ENCODE data around the gene DDIT4. TPM values are rescaled to one million over a fixed set of nuclear protein-coding genes. Genes with fewer than 3 reads are reported as not detected.
A peak's percentile ranks its signal among the peaks of the same experiment; 100 is the strongest.
"Not testable (repeated sequence)": the region's sequence is repeated elsewhere in the genome, so short reads cannot be mapped to it uniquely, and the experiment has no call there.

The DDIT4 gene
- total RNA-seq, 1 donor from 2014 or later: 68.6 TPM

- H3K4me3 Mint-ChIP-seq: no peak overlapping the region
- no peaks in the 10 kb centered on the region for H3K36me3 Mint-ChIP-seq (ENCODE audit: low read depth)
- H3K9me3 Mint-ChIP-seq: no peaks in the 10 kb centered on the region
- H3K27ac Mint-ChIP-seq (ENCODE audit: unreplicated experiment): no peak overlapping the region
- H3K4me1 Mint-ChIP-seq: peaks cover 8% of the 10 kb centered on the region
- DNase-seq (ENCODE audit: low read depth, low spot score): no peak
- TF ChIP-seq CTCF (conservative IDR thresholded peaks at IDR 0.05): no peak
- no peaks in the 10 kb centered on the region for H3K27me3 Mint-ChIP-seq (ENCODE audit: low read depth)
Observed at GRCh38 chr10:72291019-72291532, 17.4 kb downstream of the DDIT4 start.

- H3K36me3 Mint-ChIP-seq (ENCODE audit: low read depth): no peaks in the 10 kb centered on the region
- H3K27ac Mint-ChIP-seq (ENCODE audit: unreplicated experiment): peak overlapping the region; percentile 85
- H3K9me3 Mint-ChIP-seq: no peaks in the 10 kb centered on the region
- H3K4me1 Mint-ChIP-seq: peaks cover 7% of the 10 kb centered on the region
- no peak overlapping the region for H3K4me3 Mint-ChIP-seq
- no peak for DNase-seq (ENCODE audit: low read depth, low spot score)
- no peaks in the 10 kb centered on the region for H3K27me3 Mint-ChIP-seq (ENCODE audit: low read depth)
- no peak for TF ChIP-seq CTCF (conservative IDR thresholded peaks at IDR 0.05)
Observed at GRCh38 chr10:72292223-72292691, 18.5 kb downstream of the DDIT4 start.

GRCh38 chr10:72295330-72295910 lies 21.7 kb downstream of the DDIT4 start:
- no peaks in the 10 kb centered on the region for H3K9me3 Mint-ChIP-seq
- no peak for DNase-seq (ENCODE audit: low read depth, low spot score)
- peaks cover 25% of the 10 kb centered on the region for H3K4me1 Mint-ChIP-seq
- no peak for TF ChIP-seq CTCF (conservative IDR thresholded peaks at IDR 0.05)
- H3K4me3 Mint-ChIP-seq: peak overlapping the region; percentile 79
- peak overlapping the region; percentile 78 for H3K27ac Mint-ChIP-seq (ENCODE audit: unreplicated experiment)
- H3K36me3 Mint-ChIP-seq (ENCODE audit: low read depth): no peaks in the 10 kb centered on the region
- no peaks in the 10 kb centered on the region for H3K27me3 Mint-ChIP-seq (ENCODE audit: low read depth)

GRCh38 chr10:72296829-72297280 lies 23.1 kb downstream of the DDIT4 start:
- peak overlapping the region; percentile 79 for H3K4me3 Mint-ChIP-seq
- not testable (repeated sequence) for H3K27me3 Mint-ChIP-seq (ENCODE audit: low read depth); H3K36me3 Mint-ChIP-seq (ENCODE audit: low read depth); H3K9me3 Mint-ChIP-seq; DNase-seq (ENCODE audit: low read depth, low spot score); H3K27ac Mint-ChIP-seq (ENCODE audit: unreplicated experiment)
- H3K4me1 Mint-ChIP-seq: peaks cover 33% of the 10 kb centered on the region

GRCh38 chr10:72297281-72297804 lies 23.6 kb downstream of the DDIT4 start:
- H3K27me3 Mint-ChIP-seq (ENCODE audit: low read depth): no peaks in the 10 kb centered on the region
- H3K4me1 Mint-ChIP-seq: peaks cover 33% of the 10 kb centered on the region
- H3K9me3 Mint-ChIP-seq: peaks cover 2% of the 10 kb centered on the region
- no peak for DNase-seq (ENCODE audit: low read depth, low spot score)
- no peak for TF ChIP-seq CTCF (conservative IDR thresholded peaks at IDR 0.05)
- H3K27ac Mint-ChIP-seq (ENCODE audit: unreplicated experiment): peak overlapping the region; percentile 57
- peak overlapping the region; percentile 79 for H3K4me3 Mint-ChIP-seq
- H3K36me3 Mint-ChIP-seq (ENCODE audit: low read depth): no peaks in the 10 kb centered on the region

Data from neural crest cell (in vitro differentiated cells).